GM13977 (cell line): ENCODE results near the gene PPP1R9A.
"Not testable (repeated sequence)": the region's sequence is repeated elsewhere in the genome, so short reads cannot be mapped to it uniquely, and the experiment has no call there.

ENCODE experiments used
- DNase-seq: peaks from one replicate; pipeline ENCODE4 v3.0.0; 2012; ENCODE audit warnings: low spot score
- in situ Hi-C: fragments of 300-500 bp; cut with MboI; formaldehyde crosslinking; loops from one replicate; pipeline ENCODE4 v1.12.0; 2022; ENCODE audit warnings: low sequenced_read_pairs, low pct_unique_long_range_greater_than_20kb, mixed read lengths, inconsistent platforms; ENCODE audit not compliant: unreplicated experiment
- TF ChIP-seq, protein P1 (sequence below): IDR thresholded peaks from 2 replicates; pipeline ENCODE4 v1.5.1; 2012; ENCODE audit warnings: mild to moderate bottlenecking, control low read depth; ENCODE audit not compliant: insufficient read depth; ENCODE audit errors: extremely low read depth, missing control alignments

Gene PPP1R9A

GRCh38 chr7:94980418-94981142 is 73.2 kb downstream of the PPP1R9A start:
- in situ Hi-C loops = no loop called here
- TF ChIP-seq, protein P1, sequence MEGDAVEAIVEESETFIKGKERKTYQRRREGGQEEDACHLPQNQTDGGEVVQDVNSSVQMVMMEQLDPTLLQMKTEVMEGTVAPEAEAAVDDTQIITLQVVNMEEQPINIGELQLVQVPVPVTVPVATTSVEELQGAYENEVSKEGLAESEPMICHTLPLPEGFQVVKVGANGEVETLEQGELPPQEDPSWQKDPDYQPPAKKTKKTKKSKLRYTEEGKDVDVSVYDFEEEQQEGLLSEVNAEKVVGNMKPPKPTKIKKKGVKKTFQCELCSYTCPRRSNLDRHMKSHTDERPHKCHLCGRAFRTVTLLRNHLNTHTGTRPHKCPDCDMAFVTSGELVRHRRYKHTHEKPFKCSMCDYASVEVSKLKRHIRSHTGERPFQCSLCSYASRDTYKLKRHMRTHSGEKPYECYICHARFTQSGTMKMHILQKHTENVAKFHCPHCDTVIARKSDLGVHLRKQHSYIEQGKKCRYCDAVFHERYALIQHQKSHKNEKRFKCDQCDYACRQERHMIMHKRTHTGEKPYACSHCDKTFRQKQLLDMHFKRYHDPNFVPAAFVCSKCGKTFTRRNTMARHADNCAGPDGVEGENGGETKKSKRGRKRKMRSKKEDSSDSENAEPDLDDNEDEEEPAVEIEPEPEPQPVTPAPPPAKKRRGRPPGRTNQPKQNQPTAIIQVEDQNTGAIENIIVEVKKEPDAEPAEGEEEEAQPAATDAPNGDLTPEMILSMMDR = no peak

GRCh38 chr7:94995921-94996320 is 88.5 kb downstream of the PPP1R9A start:
- no peak for DNase-seq
- in situ Hi-C loops = no loop called here
- TF ChIP-seq, protein P1 = no peak

More at GRCh38 chr7:94980418-94981142, 73.2 kb downstream of the PPP1R9A start:
- no peak for DNase-seq

DNA sequence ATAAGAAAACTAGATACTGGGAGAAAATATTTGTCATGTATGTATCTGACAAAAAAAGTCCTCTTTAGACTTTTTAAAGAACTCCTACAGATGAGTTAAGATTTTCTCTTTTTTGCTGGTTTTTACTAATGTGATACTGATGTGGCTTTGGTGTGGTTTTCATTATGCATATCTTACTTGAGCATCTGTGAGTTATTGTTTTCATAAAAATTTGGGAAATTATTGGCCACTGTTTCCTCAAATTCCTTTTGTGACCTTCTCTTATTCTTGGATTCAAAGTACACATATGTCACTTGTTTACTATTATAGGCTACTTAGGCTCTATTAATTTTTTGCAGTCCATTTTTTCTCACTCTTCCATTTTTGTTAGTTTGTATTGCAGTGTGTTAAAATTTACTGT is 89.0 kb downstream of the PPP1R9A start:
- in situ Hi-C loops = no loop called here
- no peak for DNase-seq
- TF ChIP-seq, protein P1 = no peak

GRCh38 chr7:94997547-94997946 is 90.2 kb downstream of the PPP1R9A start:
- DNase-seq = no peak
- in situ Hi-C loops = no loop called here
- TF ChIP-seq, protein P1 = no peak

- TF ChIP-seq, protein P1 = no peak
- in situ Hi-C loops = no loop called here
- DNase-seq = no peak
Measured at GRCh38 chr7:94998266-94999068, 91.1 kb downstream of the PPP1R9A start.

GRCh38 chr7:94999069-94999351 is 91.6 kb downstream of the PPP1R9A start:
- in situ Hi-C loops = no loop called here
- TF ChIP-seq, protein P1 = no peak
- DNase-seq = no peak

DNA sequence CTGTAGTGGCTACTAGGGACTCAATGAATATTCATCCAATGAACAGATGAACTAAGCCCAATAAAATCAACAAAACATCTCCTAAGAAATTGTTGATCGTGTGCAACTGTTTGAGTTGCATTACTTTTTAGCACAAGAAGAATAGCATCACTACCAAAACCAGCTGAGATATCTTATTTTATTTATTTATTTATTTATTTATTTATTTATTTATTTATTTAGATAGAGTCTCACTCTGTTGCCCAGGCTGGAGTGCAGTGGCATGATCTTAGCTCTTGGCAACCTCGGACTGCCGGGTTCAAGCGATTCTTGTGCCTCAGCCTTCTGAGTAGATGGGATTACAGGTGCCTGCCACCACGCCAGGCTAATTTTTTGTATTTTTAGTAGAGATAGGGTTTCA is 92.2 kb downstream of the PPP1R9A start:
- in situ Hi-C loops = not testable (repeated sequence)

More for the DNA sequence above, 92.2 kb downstream of the PPP1R9A start:
- DNase-seq = not testable (repeated sequence)
